ENCODE measurements around the gene COLGALT1.

Gene COLGALT1

DNA sequence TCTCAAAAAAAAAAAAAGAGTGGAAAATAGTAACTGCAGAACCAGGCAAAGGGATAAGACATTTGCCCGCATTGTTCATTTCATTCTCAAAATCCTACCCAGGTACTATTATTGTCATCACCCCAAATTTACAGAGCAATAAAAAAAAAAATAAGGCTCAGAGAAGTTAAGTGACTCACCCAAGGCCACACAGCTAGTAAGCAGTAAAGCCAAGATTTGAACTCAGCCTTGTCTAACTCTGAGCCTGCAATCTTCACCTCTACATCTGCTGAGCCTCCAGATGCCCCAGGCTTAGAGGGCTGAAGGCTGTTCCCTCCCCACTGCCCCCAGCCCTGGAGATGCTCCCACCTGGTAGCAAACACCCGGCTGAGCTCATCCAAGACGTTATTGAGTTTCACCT lies 71.7 kb downstream of the COLGALT1 start:
- H3K4me3 ChIP-seq (replicated peaks; ENCODE audit: insufficient read depth, low read length), result no peak overlapping the region
- DNase-seq (ENCODE audit: low read depth in 1 of 2, low spot score in 1 of 2), result no peak
- TF ChIP-seq GABPA (IDR thresholded peaks at IDR 0.05; ENCODE audit: low read depth) (no peak), POLR2AphosphoS5 (IDR thresholded peaks at IDR 0.05; ENCODE audit: low read depth) (no peak), SPI1 (IDR thresholded peaks at IDR 0.05; ENCODE audit: borderline replicate concordance, low read depth) (no peak), REST (IDR thresholded peaks at IDR 0.05; ENCODE audit: insufficient replicate concordance, low read depth) (no peak)
- TF ChIP-seq, protein P1, sequence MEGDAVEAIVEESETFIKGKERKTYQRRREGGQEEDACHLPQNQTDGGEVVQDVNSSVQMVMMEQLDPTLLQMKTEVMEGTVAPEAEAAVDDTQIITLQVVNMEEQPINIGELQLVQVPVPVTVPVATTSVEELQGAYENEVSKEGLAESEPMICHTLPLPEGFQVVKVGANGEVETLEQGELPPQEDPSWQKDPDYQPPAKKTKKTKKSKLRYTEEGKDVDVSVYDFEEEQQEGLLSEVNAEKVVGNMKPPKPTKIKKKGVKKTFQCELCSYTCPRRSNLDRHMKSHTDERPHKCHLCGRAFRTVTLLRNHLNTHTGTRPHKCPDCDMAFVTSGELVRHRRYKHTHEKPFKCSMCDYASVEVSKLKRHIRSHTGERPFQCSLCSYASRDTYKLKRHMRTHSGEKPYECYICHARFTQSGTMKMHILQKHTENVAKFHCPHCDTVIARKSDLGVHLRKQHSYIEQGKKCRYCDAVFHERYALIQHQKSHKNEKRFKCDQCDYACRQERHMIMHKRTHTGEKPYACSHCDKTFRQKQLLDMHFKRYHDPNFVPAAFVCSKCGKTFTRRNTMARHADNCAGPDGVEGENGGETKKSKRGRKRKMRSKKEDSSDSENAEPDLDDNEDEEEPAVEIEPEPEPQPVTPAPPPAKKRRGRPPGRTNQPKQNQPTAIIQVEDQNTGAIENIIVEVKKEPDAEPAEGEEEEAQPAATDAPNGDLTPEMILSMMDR (IDR thresholded peaks at IDR 0.05; ENCODE audit: insufficient read depth, low read length), result no peak

GRCh38 chr19:17627921-17628320 lies 72.5 kb downstream of the COLGALT1 start:
- no peak for TF ChIP-seq GABPA (IDR thresholded peaks at IDR 0.05; ENCODE audit: low read depth)
- TF ChIP-seq, protein P1 (IDR thresholded peaks at IDR 0.05; ENCODE audit: insufficient read depth, low read length), result no peak
- no peak for TF ChIP-seq POLR2AphosphoS5 (IDR thresholded peaks at IDR 0.05; ENCODE audit: low read depth)
- no peak for TF ChIP-seq REST (IDR thresholded peaks at IDR 0.05; ENCODE audit: insufficient replicate concordance, low read depth)
- TF ChIP-seq SPI1 (IDR thresholded peaks at IDR 0.05; ENCODE audit: borderline replicate concordance, low read depth), result no peak
- H3K27me3 ChIP-seq (ENCODE audit: insufficient read depth, poor library complexity, severe bottlenecking), result no peaks in the 10 kb centered on the region
- DNase-seq (ENCODE audit: low read depth in 1 of 2, low spot score in 1 of 2), result no peak
- H3K27ac ChIP-seq (replicated peaks), result no peak overlapping the region
- H3K4me3 ChIP-seq (replicated peaks; ENCODE audit: insufficient read depth, low read length), result no peak overlapping the region

More for the DNA sequence above, 71.7 kb downstream of the COLGALT1 start:
- Histone ChIP-seq H3K27ac (replicated peaks) (no peak overlapping the region), H3K27me3 (ENCODE audit: insufficient read depth, poor library complexity, severe bottlenecking) (no peaks in the 10 kb centered on the region)

DNA sequence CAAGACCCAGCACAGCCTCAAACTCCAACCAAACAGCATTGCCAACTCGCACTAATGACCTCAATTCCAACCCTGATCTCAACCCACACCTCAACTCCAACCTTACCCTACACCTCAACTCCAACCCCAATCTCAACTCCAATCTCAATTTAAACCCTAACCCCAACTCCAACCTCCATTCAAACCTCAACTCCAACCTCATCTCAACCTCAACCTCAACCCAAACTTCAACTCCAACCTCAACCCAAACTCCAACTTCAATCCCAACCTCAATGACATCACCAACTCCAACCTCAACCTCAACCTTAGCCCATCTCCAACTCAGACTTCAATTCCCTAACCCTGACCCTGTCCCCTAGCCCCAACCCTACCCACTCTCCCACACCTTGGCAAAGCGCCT lies 74.3 kb downstream of the COLGALT1 start:
- Histone ChIP-seq H3K4me3 (replicated peaks; ENCODE audit: insufficient read depth, low read length) (no peak overlapping the region), H3K27me3 (ENCODE audit: insufficient read depth, poor library complexity, severe bottlenecking) (no peaks in the 10 kb centered on the region), H3K27ac (replicated peaks) (no peak overlapping the region)
- DNase-seq (ENCODE audit: low read depth in 1 of 2, low spot score in 1 of 2), result no peak
- TF ChIP-seq GABPA (IDR thresholded peaks at IDR 0.05; ENCODE audit: low read depth) (no peak), POLR2AphosphoS5 (IDR thresholded peaks at IDR 0.05; ENCODE audit: low read depth) (no peak), REST (IDR thresholded peaks at IDR 0.05; ENCODE audit: insufficient replicate concordance, low read depth) (no peak), SPI1 (IDR thresholded peaks at IDR 0.05; ENCODE audit: borderline replicate concordance, low read depth) (no peak)
- TF ChIP-seq, protein P1 (IDR thresholded peaks at IDR 0.05; ENCODE audit: insufficient read depth, low read length), result no peak

Data from HL-60 (cell line).